OCI-LY1 (cell line): ENCODE data around the gene FKBP7.

Experiments
- H2AFZ ChIP-seq: fragments of 200-600 bp; sonication (generic), shearing (Covaris generic); 2 replicates; pipeline ENCODE4 v1.6.0; 2014; ENCODE audit warnings: antibody characterized with exemption, mild to moderate bottlenecking, low read length
- H3F3A ChIP-seq: fragments of 200-600 bp; sonication (generic), shearing (Covaris generic); 2 replicates; pipeline ENCODE4 v1.6.0; 2014; ENCODE audit warnings: mild to moderate bottlenecking, antibody characterized with exemption, low read length, moderate library complexity; ENCODE audit not compliant: insufficient read depth
- H3K27ac ChIP-seq: fragments of 200-600 bp; sonication (generic); 2 replicates; pipeline ENCODE4 v1.5.1; 2014; ENCODE audit warnings: low read length, mixed run types, mild to moderate bottlenecking, low read depth; ENCODE audit not compliant: poor library complexity, severe bottlenecking
- H3K27me3 ChIP-seq: fragments of 200-600 bp; sonication (generic); 2 replicates; pipeline ENCODE4 v1.6.0; 2014; ENCODE audit warnings: antibody characterized with exemption, mild to moderate bottlenecking, low read length, moderate library complexity; ENCODE audit not compliant: insufficient read depth
- H3K36me3 ChIP-seq: fragments of 200-600 bp; sonication (generic); 2 replicates; pipeline ENCODE4 v1.6.1; 2014; ENCODE audit warnings: mild to moderate bottlenecking, antibody characterized with exemption, low read length, moderate library complexity, mixed read lengths; ENCODE audit not compliant: insufficient read depth
- H3K4me1 ChIP-seq: fragments of 200-600 bp; sonication (generic); 2 replicates; pipeline ENCODE4 v1.5.1; 2014; ENCODE audit warnings: mild to moderate bottlenecking, low read length, moderate library complexity; ENCODE audit not compliant: insufficient read depth, severe bottlenecking
- H3K4me2 ChIP-seq: fragments of 200-600 bp; sonication (generic), shearing (Covaris generic); 2 replicates; pipeline ENCODE4 v1.6.1; 2014; ENCODE audit warnings: low read length
- H3K4me3 ChIP-seq: fragments of 200-600 bp; sonication (generic); 2 replicates; pipeline ENCODE4 v1.5.1; 2014; ENCODE audit warnings: low read length, low read depth, mild to moderate bottlenecking, mixed read lengths; ENCODE audit not compliant: poor library complexity, severe bottlenecking
- H3K79me2 ChIP-seq: fragments of 200-600 bp; shearing (Covaris generic); 2 replicates; pipeline ENCODE4 v1.6.1; 2016; ENCODE audit warnings: mixed run types, low read length, mixed read lengths; ENCODE audit not compliant: insufficient read depth
- H3K9ac ChIP-seq: fragments of 200-600 bp; sonication (generic), shearing (Covaris generic); 2 replicates; pipeline ENCODE4 v1.6.1; 2014; ENCODE audit warnings: mild to moderate bottlenecking, low read length, mixed read lengths
- H3K9me2 ChIP-seq: fragments of 200-600 bp; sonication (generic), shearing (Covaris generic); 2 replicates; pipeline ENCODE4 v1.6.1; 2014; ENCODE audit warnings: low read depth, mild to moderate bottlenecking, low read length, mixed read lengths
- H3K9me3 ChIP-seq: fragments of 200-600 bp; shearing (Covaris generic); 2 replicates; pipeline ENCODE4 v1.6.1; 2014; ENCODE audit warnings: low read length, mixed read lengths
- H4K20me1 ChIP-seq: fragments of 200-600 bp; sonication (generic), shearing (Covaris generic); 2 replicates; pipeline ENCODE4 v1.6.0; 2016; ENCODE audit warnings: mild to moderate bottlenecking, low read length; ENCODE audit not compliant: insufficient read depth
- EZH2 ChIP-seq: fragments of 200-600 bp; sonication (generic), shearing (Covaris generic); IDR thresholded peaks from 2 replicates; pipeline ENCODE4 v1.8.0; 2017; ENCODE audit warnings: borderline replicate concordance, mixed run types, mild to moderate bottlenecking, antibody characterized with exemption, low read length, moderate library complexity, mixed read lengths
- TF ChIP-seq, protein P1 (sequence below): fragments of 200-600 bp; sonication (generic), shearing (Covaris generic); IDR thresholded peaks from 2 replicates; pipeline ENCODE4 v1.5.1; 2017; ENCODE audit warnings: mild to moderate bottlenecking, antibody characterized with exemption, low read length, moderate library complexity, mixed read lengths

Gene FKBP7

DNA sequence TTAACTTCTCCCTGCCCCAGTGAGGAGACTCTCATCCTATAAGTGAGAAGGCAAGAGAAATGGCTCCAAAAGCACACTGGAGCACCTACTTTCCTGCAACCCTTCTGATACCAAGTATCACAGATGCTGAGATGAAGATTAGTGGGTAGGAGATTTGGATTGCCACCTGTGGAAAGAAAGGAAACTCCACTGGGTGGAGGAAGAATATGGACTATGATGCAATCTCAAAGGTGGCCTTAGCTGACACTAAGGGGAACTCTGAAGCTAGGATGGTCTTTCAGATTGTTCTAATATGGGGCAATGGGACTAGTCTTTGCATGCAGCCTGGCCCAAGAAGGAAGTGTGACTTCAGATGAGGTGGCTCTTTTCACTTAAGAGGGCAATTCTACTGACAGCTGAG lies 49.1 kb downstream of the FKBP7 start:
- H3K36me3 ChIP-seq: peaks cover 78% of the 10 kb centered on the region
- no peak overlapping the region for H3K9ac ChIP-seq
- H3F3A ChIP-seq: no peaks in the 10 kb centered on the region
- H3K27ac ChIP-seq: no peak overlapping the region
- H4K20me1 ChIP-seq: no peaks in the 10 kb centered on the region
- H3K27me3 ChIP-seq: no peaks in the 10 kb centered on the region
- no peaks in the 10 kb centered on the region for H3K9me2 ChIP-seq
- H3K9me3 ChIP-seq: peaks cover 7% of the 10 kb centered on the region; the same call in 1 of the 2 replicates
- H3K4me2 ChIP-seq: no peak overlapping the region
- H3K79me2 ChIP-seq: no peaks in the 10 kb centered on the region
- no peak for TF ChIP-seq EZH2
- TF ChIP-seq, protein P1, sequence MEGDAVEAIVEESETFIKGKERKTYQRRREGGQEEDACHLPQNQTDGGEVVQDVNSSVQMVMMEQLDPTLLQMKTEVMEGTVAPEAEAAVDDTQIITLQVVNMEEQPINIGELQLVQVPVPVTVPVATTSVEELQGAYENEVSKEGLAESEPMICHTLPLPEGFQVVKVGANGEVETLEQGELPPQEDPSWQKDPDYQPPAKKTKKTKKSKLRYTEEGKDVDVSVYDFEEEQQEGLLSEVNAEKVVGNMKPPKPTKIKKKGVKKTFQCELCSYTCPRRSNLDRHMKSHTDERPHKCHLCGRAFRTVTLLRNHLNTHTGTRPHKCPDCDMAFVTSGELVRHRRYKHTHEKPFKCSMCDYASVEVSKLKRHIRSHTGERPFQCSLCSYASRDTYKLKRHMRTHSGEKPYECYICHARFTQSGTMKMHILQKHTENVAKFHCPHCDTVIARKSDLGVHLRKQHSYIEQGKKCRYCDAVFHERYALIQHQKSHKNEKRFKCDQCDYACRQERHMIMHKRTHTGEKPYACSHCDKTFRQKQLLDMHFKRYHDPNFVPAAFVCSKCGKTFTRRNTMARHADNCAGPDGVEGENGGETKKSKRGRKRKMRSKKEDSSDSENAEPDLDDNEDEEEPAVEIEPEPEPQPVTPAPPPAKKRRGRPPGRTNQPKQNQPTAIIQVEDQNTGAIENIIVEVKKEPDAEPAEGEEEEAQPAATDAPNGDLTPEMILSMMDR: no peak
- no peak overlapping the region for H3K4me3 ChIP-seq
- no peak overlapping the region for H2AFZ ChIP-seq
- no peaks in the 10 kb centered on the region for H3K4me1 ChIP-seq

DNA sequence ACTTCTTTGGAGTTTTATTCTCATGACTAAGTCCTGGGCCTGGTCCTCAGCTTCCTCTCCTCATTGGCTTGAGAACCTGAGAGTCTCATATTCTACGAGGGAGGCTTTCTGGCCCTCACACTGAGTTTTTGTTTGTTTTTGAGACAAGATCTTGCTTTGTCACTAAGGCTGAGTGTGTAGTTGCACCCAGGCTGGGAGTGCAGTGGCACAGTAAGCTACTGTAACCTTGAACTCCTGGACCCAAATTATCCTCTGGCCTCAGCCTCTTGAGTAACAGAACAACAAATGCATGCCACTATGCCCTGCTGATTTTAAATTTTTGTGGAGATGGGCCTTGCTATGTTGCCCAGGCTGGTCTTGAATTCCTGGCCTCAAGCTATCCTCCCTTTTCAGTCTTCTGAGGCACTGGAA lies 50.0 kb downstream of the FKBP7 start:
- Histone ChIP-seq H3K4me3 (no peak overlapping the region), H3K9ac (no peak overlapping the region), H3K36me3 (peaks cover 69% of the 10 kb centered on the region), H4K20me1 (no peaks in the 10 kb centered on the region), H3K4me2 (no peak overlapping the region), H3K27ac (no peak overlapping the region), H3K9me3 (peaks cover 7% of the 10 kb centered on the region; the same call in 1 of the 2 replicates), H3K4me1 (no peaks in the 10 kb centered on the region), H3K9me2 (no peaks in the 10 kb centered on the region), H3F3A (no peaks in the 10 kb centered on the region), H3K27me3 (no peaks in the 10 kb centered on the region), H2AFZ (no peak overlapping the region), H3K79me2 (no peaks in the 10 kb centered on the region)
- TF ChIP-seq EZH2: no peak
- TF ChIP-seq, protein P1: no peak

DNA sequence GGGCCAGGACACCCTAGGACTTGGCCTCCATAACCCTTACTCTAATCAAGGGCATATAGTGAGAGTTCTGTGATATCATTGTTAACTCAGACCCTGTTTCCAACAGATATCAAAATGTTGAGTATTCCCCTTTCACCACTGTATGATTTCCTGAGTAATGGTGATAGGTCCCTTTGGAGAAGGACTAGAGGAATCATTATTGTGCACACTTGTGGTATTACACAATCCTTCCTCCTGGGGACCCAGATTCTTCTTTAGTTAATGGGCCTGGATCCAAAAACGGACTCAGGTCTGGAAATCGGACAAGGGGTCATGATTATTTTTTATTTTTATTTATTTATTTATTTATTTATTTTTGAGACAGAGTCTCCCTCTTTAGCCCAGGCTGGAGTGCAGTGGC lies 50.9 kb downstream of the FKBP7 start:
- no peak overlapping the region for H3K27ac ChIP-seq
- H3K9me3 ChIP-seq: peaks cover 7% of the 10 kb centered on the region; the same call in 1 of the 2 replicates
- no peak overlapping the region for H2AFZ ChIP-seq
- no peaks in the 10 kb centered on the region for H3K9me2 ChIP-seq
- no peak overlapping the region for H3K4me3 ChIP-seq
- no peak overlapping the region for H3K4me2 ChIP-seq
- no peaks in the 10 kb centered on the region for H3F3A ChIP-seq
- H3K4me1 ChIP-seq: no peaks in the 10 kb centered on the region
- H3K36me3 ChIP-seq: peaks cover 60% of the 10 kb centered on the region
- H3K9ac ChIP-seq: no peak overlapping the region
- no peaks in the 10 kb centered on the region for H3K27me3 ChIP-seq
- H3K79me2 ChIP-seq: no peaks in the 10 kb centered on the region
- H4K20me1 ChIP-seq: no peaks in the 10 kb centered on the region
- no peak for TF ChIP-seq EZH2

DNA sequence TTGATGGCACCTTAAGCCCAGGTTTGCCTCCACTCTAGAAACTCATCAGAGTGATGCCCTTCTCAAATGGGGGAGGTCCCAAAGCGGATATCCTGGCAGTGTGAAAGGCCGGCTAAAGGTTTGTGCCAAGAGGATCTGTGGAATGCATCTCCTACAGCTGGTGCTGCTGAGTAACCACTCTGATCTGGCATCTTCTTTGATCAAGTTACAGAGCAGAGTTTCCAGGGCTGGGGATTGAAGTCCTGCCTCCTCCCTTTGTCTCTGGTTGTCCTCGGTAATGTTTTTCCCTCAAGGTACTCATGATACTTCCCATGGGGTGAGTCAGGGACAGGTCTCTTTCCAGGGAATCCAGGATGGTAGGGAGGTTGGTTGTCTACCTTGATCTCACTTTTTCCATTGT lies 52.0 kb downstream of the FKBP7 start:
- Histone ChIP-seq H3K4me3 (no peak overlapping the region), H2AFZ (no peak overlapping the region), H3K79me2 (no peaks in the 10 kb centered on the region), H3K9me2 (no peaks in the 10 kb centered on the region), H3K36me3 (peaks cover 49% of the 10 kb centered on the region), H3K9me3 (peaks cover 7% of the 10 kb centered on the region; the same call in 1 of the 2 replicates), H4K20me1 (no peaks in the 10 kb centered on the region), H3K4me1 (no peaks in the 10 kb centered on the region), H3K27me3 (no peaks in the 10 kb centered on the region), H3K27ac (no peak overlapping the region), H3K4me2 (no peak overlapping the region), H3K9ac (no peak overlapping the region), H3F3A (no peaks in the 10 kb centered on the region)
- TF ChIP-seq, protein P1: no peak
- no peak for TF ChIP-seq EZH2
